ENCODE data around the gene WFDC13. TPM values are rescaled to one million over a fixed set of nuclear protein-coding genes. Genes with fewer than 3 reads are reported as not detected.

WFDC13 gene
- total RNA-seq, 1 experiment from 2014 or later = not detected

DNA sequence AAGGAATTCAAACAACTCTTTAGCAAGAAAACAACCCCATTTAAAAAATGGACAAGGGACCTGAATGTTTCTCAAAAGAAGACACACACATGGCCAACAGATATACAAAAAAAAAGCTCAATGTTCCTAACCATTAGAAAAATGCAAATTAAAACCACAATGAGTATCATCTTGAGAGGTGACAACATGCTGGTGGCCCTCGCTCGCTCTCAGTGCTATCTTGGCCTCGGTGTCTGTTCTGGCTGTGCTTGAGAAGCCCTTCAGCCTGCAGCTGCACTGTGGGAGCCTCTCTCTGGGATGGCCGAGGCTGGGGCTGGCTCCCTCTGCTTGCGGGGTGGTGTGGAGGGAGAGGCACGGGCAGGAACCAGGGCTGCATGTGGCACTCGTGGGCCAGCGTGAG lies 33.7 kb downstream of the WFDC13 start:
- H2BK20ac ChIP-seq (ENCODE audit: low read depth, low read length, poor library complexity, severe bottlenecking) = no peak overlapping the region
- peaks cover 10% of the 10 kb centered on the region for H3K9me3 ChIP-seq (ENCODE audit: control insufficient read depth, low read depth, low read length)
- H3K4me1 ChIP-seq (ENCODE audit: insufficient read depth, low read length) = no peaks in the 10 kb centered on the region
- H4K91ac ChIP-seq (ENCODE audit: insufficient read length, low read depth, low read length) = no peak overlapping the region
- no peak overlapping the region for H3K27ac ChIP-seq (ENCODE audit: insufficient read length, low read depth, low read length)
- H4K8ac ChIP-seq (replicated peaks; ENCODE audit: insufficient read length, low read depth, low read length) = no peak overlapping the region
- H3K14ac ChIP-seq (ENCODE audit: insufficient read depth, low read length) = no peak overlapping the region
- H3K4ac ChIP-seq (ENCODE audit: low read depth, low read length) = no peak overlapping the region
- no peak overlapping the region for H3K23ac ChIP-seq (ENCODE audit: insufficient read length, low read depth, low read length)
- H4K20me1 ChIP-seq (ENCODE audit: control insufficient read depth, insufficient read depth, insufficient read length) = no peaks in the 10 kb centered on the region
- H2BK15ac ChIP-seq (ENCODE audit: low read depth, low read length) = no peak overlapping the region; the same call in 1 of the 2 replicates
- H3K23me2 ChIP-seq (ENCODE audit: insufficient read length, low read depth, low read length, poor library complexity, severe bottlenecking) = no peaks in the 10 kb centered on the region
- Mint-ChIP-seq H3K27me3 (ENCODE audit: low read depth) (no peaks in the 10 kb centered on the region), H3K9me3 (peaks cover 44 to 57% of the 10 kb centered on the region in 2 experiments), H3K27ac (no peak overlapping the region), H3K36me3 (ENCODE audit: insufficient read depth in 1 of 3, low read depth in 3 of 3) (peaks cover 17 to 34% (median 21%) of the 10 kb centered on the region in 3 experiments), H3K4me3 (no peak overlapping the region), H3K4me1 (no peaks in the 10 kb centered on the region)
- no CpG with 5 or more reads among the region's 8 CpGs for WGBS (ENCODE audit: extremely low coverage, insufficient read length, low lambda C conversion rate)
- no peak for DNase-seq
- no peak overlapping the region for H2BK5ac ChIP-seq (ENCODE audit: insufficient read length, low read length)
- no peak overlapping the region for H3K56ac ChIP-seq (ENCODE audit: insufficient read length, low read depth, low read length)
- H2BK120ac ChIP-seq (ENCODE audit: low read depth, low read length, poor library complexity, severe bottlenecking) = no peak overlapping the region
- no peaks in the 10 kb centered on the region for H3K79me2 ChIP-seq (ENCODE audit: insufficient read depth, low read length)
- H3K27me3 ChIP-seq (ENCODE audit: insufficient read depth, low read length) = no peaks in the 10 kb centered on the region
- H2AFZ ChIP-seq (ENCODE audit: low read length) = no peak overlapping the region
- H3K9ac ChIP-seq (ENCODE audit: extremely low read depth, insufficient read length, low read length) = no peak overlapping the region
- no peak overlapping the region for H4K5ac ChIP-seq (ENCODE audit: insufficient read length, low read depth, low read length)
- no peak overlapping the region for H3T11ph ChIP-seq (ENCODE audit: low read length)
- H3K4me2 ChIP-seq (ENCODE audit: insufficient read depth, insufficient read length, low read length) = no peak overlapping the region
- no peak overlapping the region for H3K18ac ChIP-seq (ENCODE audit: insufficient read length, low read depth, low read length)
- H2BK12ac ChIP-seq (ENCODE audit: insufficient read length, low read depth, low read length) = no peak overlapping the region
- TF ChIP-seq, protein P1, sequence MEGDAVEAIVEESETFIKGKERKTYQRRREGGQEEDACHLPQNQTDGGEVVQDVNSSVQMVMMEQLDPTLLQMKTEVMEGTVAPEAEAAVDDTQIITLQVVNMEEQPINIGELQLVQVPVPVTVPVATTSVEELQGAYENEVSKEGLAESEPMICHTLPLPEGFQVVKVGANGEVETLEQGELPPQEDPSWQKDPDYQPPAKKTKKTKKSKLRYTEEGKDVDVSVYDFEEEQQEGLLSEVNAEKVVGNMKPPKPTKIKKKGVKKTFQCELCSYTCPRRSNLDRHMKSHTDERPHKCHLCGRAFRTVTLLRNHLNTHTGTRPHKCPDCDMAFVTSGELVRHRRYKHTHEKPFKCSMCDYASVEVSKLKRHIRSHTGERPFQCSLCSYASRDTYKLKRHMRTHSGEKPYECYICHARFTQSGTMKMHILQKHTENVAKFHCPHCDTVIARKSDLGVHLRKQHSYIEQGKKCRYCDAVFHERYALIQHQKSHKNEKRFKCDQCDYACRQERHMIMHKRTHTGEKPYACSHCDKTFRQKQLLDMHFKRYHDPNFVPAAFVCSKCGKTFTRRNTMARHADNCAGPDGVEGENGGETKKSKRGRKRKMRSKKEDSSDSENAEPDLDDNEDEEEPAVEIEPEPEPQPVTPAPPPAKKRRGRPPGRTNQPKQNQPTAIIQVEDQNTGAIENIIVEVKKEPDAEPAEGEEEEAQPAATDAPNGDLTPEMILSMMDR (conservative IDR thresholded peaks at IDR 0.05) = no peak
- no peaks in the 10 kb centered on the region for H3K79me1 ChIP-seq (ENCODE audit: insufficient read depth, low read depth, low read length, poor library complexity, severe bottlenecking)
- no peak overlapping the region for H2AK5ac ChIP-seq (ENCODE audit: insufficient read length, low read length)

Measured in H9 (cell line).